ENCODE results near the gene GPR176.

The GPR176 gene

GRCh38 chr15:39783244-39783820 lies 136.7 kb downstream of the GPR176 start:
- no peak for DNase-seq (ENCODE audit: low spot score)

GRCh38 chr15:39782441-39783138 lies 137.5 kb downstream of the GPR176 start, which contains the start of gene FSIP1:
FSIP1 (minus strand) TSS chr15:39782841; CDS start chr15:39776524, 6,317 bp downstream.
- peak; percentile 98 for DNase-seq (ENCODE audit: low spot score)

GRCh38 chr15:39781967-39782302 lies 138.1 kb downstream of the GPR176 start:
- DNase-seq (ENCODE audit: low spot score): no peak

- no peak for DNase-seq (ENCODE audit: low spot score)
Measured at GRCh38 chr15:39781147-39781966, 138.7 kb downstream of the GPR176 start.

- no peak for DNase-seq (ENCODE audit: low spot score)
Measured at GRCh38 chr15:39778021-39778420, 142.0 kb downstream of the GPR176 start.

GRCh38 chr15:39777496-39777895 lies 142.6 kb downstream of the GPR176 start:
- no peak for DNase-seq (ENCODE audit: low spot score)

- no peak for DNase-seq (ENCODE audit: low spot score)
Measured at GRCh38 chr15:39776068-39776467, 144.0 kb downstream of the GPR176 start.

- no peak for DNase-seq (ENCODE audit: low spot score)
Measured at GRCh38 chr15:39774688-39775267, 145.3 kb downstream of the GPR176 start.

GRCh38 chr15:39770748-39771689 lies 149.0 kb downstream of the GPR176 start:
- no peak for DNase-seq (ENCODE audit: low spot score)

GRCh38 chr15:39767921-39768320 lies 152.1 kb downstream of the GPR176 start:
- DNase-seq (ENCODE audit: low spot score): no peak

- no peak for DNase-seq (ENCODE audit: low spot score)
Measured at GRCh38 chr15:39761006-39761405, 159.1 kb downstream of the GPR176 start.

- DNase-seq (ENCODE audit: low spot score): no peak
Measured at GRCh38 chr15:39756806-39757522, 163.1 kb downstream of the GPR176 start.

- no peak for DNase-seq (ENCODE audit: low spot score)
Measured at GRCh38 chr15:39752991-39753390, 167.1 kb downstream of the GPR176 start.

- DNase-seq (ENCODE audit: low spot score): no peak
Measured at GRCh38 chr15:39752246-39752645, 167.8 kb downstream of the GPR176 start.
